Measurements from ENCODE around the gene RSPH9. TPM values are rescaled to one million over a fixed set of nuclear protein-coding genes. Genes with fewer than 3 reads are reported as not detected.

RSPH9 gene
- total RNA-seq, 8 experiments from 2014 or later: 1.1 to 9.7 (median 4.6) TPM

- 67 to 100% (median 91%) methylated on average over 1 to 6 of the region's 8 CpGs for WGBS, 10 experiments
- H3K4me1 ChIP-seq (replicated peaks in 1 of 2): peaks cover 28 to 46% of the 10 kb centered on the region in 2 donors
- ATAC-seq (replicated peaks in 6 of 8): no peak
- in situ Hi-C loops (cut with MboI; ENCODE audit: low pct_unique_long_range_greater_than_20kb in 2 of 9, low sequenced_read_pairs in 9 of 9, unreplicated experiment in 9 of 9): no loop called here
- no peak overlapping the region for H3K4me3 ChIP-seq
- no peak overlapping the region for H3K27ac ChIP-seq
These were observed 58.9 kb downstream of the RSPH9 start for GRCh38 chr6:43703512-43704429.

- WGBS, 10 experiments: 0 to 78% (median 53%) methylated on average over 1 to 3 of the region's 3 CpGs; no CpG with 5 or more reads in 1 of the 10 experiments
- peak in 3 of 8 experiments; percentile 2 to 7 (median 3) for ATAC-seq (replicated peaks in 6 of 8)
- H3K4me3 ChIP-seq: no peak overlapping the region
- peaks cover 17 to 30% of the 10 kb centered on the region in 2 donors for H3K4me1 ChIP-seq (replicated peaks in 1 of 2)
- no peak overlapping the region for H3K27ac ChIP-seq
- in situ Hi-C loops (cut with MboI; ENCODE audit: low pct_unique_long_range_greater_than_20kb in 2 of 9, low sequenced_read_pairs in 9 of 9, unreplicated experiment in 9 of 9): no loop called here
These were observed 61.2 kb downstream of the RSPH9 start for GRCh38 chr6:43705996-43706395.

- 40 to 100% (median 93%) methylated on average over 1 to 8 of the region's 8 CpGs; no CpG with 5 or more reads in 3 of the 10 experiments for WGBS, 10 experiments
- Histone ChIP-seq H3K4me3 (no peak overlapping the region), H3K4me1 (replicated peaks in 1 of 2) (peaks cover 16 to 24% of the 10 kb centered on the region in 2 donors), H3K27ac (no peak overlapping the region)
- no peak for ATAC-seq (replicated peaks in 6 of 8)
- in situ Hi-C loops (cut with MboI; ENCODE audit: low pct_unique_long_range_greater_than_20kb in 2 of 9, low sequenced_read_pairs in 9 of 9, unreplicated experiment in 9 of 9): no loop called here
These were observed 62.0 kb downstream of the RSPH9 start for GRCh38 chr6:43706788-43707187.

GRCh38 chr6:43707269-43707668, 62.4 kb downstream of the RSPH9 start:
- WGBS, 10 experiments: 69 to 100% (median 88%) methylated on average over 1 to 5 of the region's 7 CpGs; no CpG with 5 or more reads in 5 of the 10 experiments
- H3K27ac ChIP-seq: no peak overlapping the region

GRCh38 chr6:43707767-43708166, 62.9 kb downstream of the RSPH9 start:
- no peak overlapping the region for H3K4me3 ChIP-seq
- no peak for ATAC-seq (replicated peaks in 6 of 8)
- in situ Hi-C loops (cut with MboI; ENCODE audit: low pct_unique_long_range_greater_than_20kb in 2 of 9, low sequenced_read_pairs in 9 of 9, unreplicated experiment in 9 of 9): no loop called here
- no peak overlapping the region for H3K27ac ChIP-seq
- 17 to 57% (median 17%) methylated on average over 1 of the region's 1 CpG; no CpG with 5 or more reads in 7 of the 10 experiments for WGBS, 10 experiments
- H3K4me1 ChIP-seq (replicated peaks in 1 of 2): peaks cover 6 to 14% of the 10 kb centered on the region in 2 donors

More at GRCh38 chr6:43707269-43707668, 62.4 kb downstream of the RSPH9 start:
- ATAC-seq (replicated peaks in 6 of 8): no peak
- in situ Hi-C loops (cut with MboI; ENCODE audit: low pct_unique_long_range_greater_than_20kb in 2 of 9, low sequenced_read_pairs in 9 of 9, unreplicated experiment in 9 of 9): no loop called here
- Histone ChIP-seq H3K4me1 (replicated peaks in 1 of 2) (peaks cover 11 to 19% of the 10 kb centered on the region in 2 donors), H3K4me3 (no peak overlapping the region)

- H3K4me3 ChIP-seq: no peak overlapping the region
- peak in 3 of 8 experiments; percentile 18 to 84 (median 83) for ATAC-seq (replicated peaks in 6 of 8)
- H3K4me1 ChIP-seq (replicated peaks in 1 of 2): peaks cover 0 to 11% of the 10 kb centered on the region in 2 donors
- no peak overlapping the region for H3K27ac ChIP-seq
- WGBS, 10 experiments: 0 to 100% (median 80%) methylated on average over 1 to 4 of the region's 5 CpGs; no CpG with 5 or more reads in 1 of the 10 experiments
- in situ Hi-C loops (cut with MboI; ENCODE audit: low pct_unique_long_range_greater_than_20kb in 2 of 9, low sequenced_read_pairs in 9 of 9, unreplicated experiment in 9 of 9): no loop called here
These were observed 64.2 kb downstream of the RSPH9 start for GRCh38 chr6:43708860-43709653.

- H3K27ac ChIP-seq: no peak overlapping the region
- ATAC-seq (replicated peaks in 6 of 8): no peak
- H3K4me3 ChIP-seq: no peak overlapping the region
- in situ Hi-C loops (cut with MboI; ENCODE audit: low pct_unique_long_range_greater_than_20kb in 2 of 9, low sequenced_read_pairs in 9 of 9, unreplicated experiment in 9 of 9): no loop called here
- peaks cover 6 to 17% of the 10 kb centered on the region in 2 donors for H3K4me1 ChIP-seq (replicated peaks in 1 of 2)
- 60 to 100% (median 77%) methylated on average over 1 to 5 of the region's 7 CpGs; no CpG with 5 or more reads in 1 of the 10 experiments for WGBS, 10 experiments
These were observed 64.9 kb downstream of the RSPH9 start for GRCh38 chr6:43709654-43710303.

GRCh38 chr6:43710576-43710975, 65.7 kb downstream of the RSPH9 start:
- ATAC-seq (replicated peaks in 6 of 8): no peak
- peaks cover 6 to 15% of the 10 kb centered on the region in 2 donors for H3K4me1 ChIP-seq (replicated peaks in 1 of 2)
- no peak overlapping the region for H3K27ac ChIP-seq
- 22 to 100% (median 90%) methylated on average over 1 to 4 of the region's 4 CpGs; no CpG with 5 or more reads in 1 of the 10 experiments for WGBS, 10 experiments
- H3K4me3 ChIP-seq: no peak overlapping the region
- in situ Hi-C loops (cut with MboI; ENCODE audit: low pct_unique_long_range_greater_than_20kb in 2 of 9, low sequenced_read_pairs in 9 of 9, unreplicated experiment in 9 of 9): no loop called here

- Histone ChIP-seq H3K4me1 (replicated peaks in 1 of 2) (peaks cover 6 to 14% of the 10 kb centered on the region in 2 donors), H3K4me3 (no peak overlapping the region), H3K27ac (no peak overlapping the region)
- in situ Hi-C loops (cut with MboI; ENCODE audit: low pct_unique_long_range_greater_than_20kb in 2 of 9, low sequenced_read_pairs in 9 of 9, unreplicated experiment in 9 of 9): no loop called here
- no peak for ATAC-seq (replicated peaks in 6 of 8)
- WGBS, 10 experiments: 30 to 100% (median 85%) methylated on average over 1 to 5 of the region's 6 CpGs; no CpG with 5 or more reads in 2 of the 10 experiments
These were observed 67.7 kb downstream of the RSPH9 start for GRCh38 chr6:43712579-43712978.

- ATAC-seq (replicated peaks in 6 of 8): no peak
- in situ Hi-C loops (cut with MboI; ENCODE audit: low pct_unique_long_range_greater_than_20kb in 2 of 9, low sequenced_read_pairs in 9 of 9, unreplicated experiment in 9 of 9): no loop called here
These were observed 68.9 kb downstream of the RSPH9 start for GRCh38 chr6:43713643-43714310.

GRCh38 chr6:43714311-43715055, 69.6 kb downstream of the RSPH9 start:
- Histone ChIP-seq H3K4me1 (replicated peaks in 1 of 2) (peaks cover 6 to 14% of the 10 kb centered on the region in 2 donors), H3K4me3 (no peak overlapping the region), H3K27ac (no peak overlapping the region)
- in situ Hi-C loops (cut with MboI; ENCODE audit: low pct_unique_long_range_greater_than_20kb in 2 of 9, low sequenced_read_pairs in 9 of 9, unreplicated experiment in 9 of 9): no loop called here
- 27 to 100% (median 75%) methylated on average over 1 to 3 of the region's 9 CpGs; no CpG with 5 or more reads in 5 of the 10 experiments for WGBS, 10 experiments
- peak; percentile 34 to 90 (median 80) for ATAC-seq (replicated peaks in 6 of 8)

More at GRCh38 chr6:43713643-43714310, 68.9 kb downstream of the RSPH9 start:
- no peak overlapping the region for H3K4me3 ChIP-seq
- H3K4me1 ChIP-seq (replicated peaks in 1 of 2): peaks cover 6 to 14% of the 10 kb centered on the region in 2 donors
- H3K27ac ChIP-seq: no peak overlapping the region
- 0 to 100% (median 89%) methylated on average over 1 to 13 of the region's 13 CpGs; no CpG with 5 or more reads in 1 of the 10 experiments for WGBS, 10 experiments
